NB4 (cell line): ENCODE results near the gene MUL1.

ENCODE experiments used
- DNase-seq: peaks from one replicate; pipeline ENCODE4 v3.0.0; 2010; ENCODE audit warnings: low read depth
- H3K4me3 ChIP-seq: one replicate; pipeline ENCODE4 v1.5.1; 2011; ENCODE audit warnings: mild to moderate bottlenecking, low read depth, low read length, moderate library complexity
- CTCF ChIP-seq: IDR thresholded peaks from one replicate; pipeline ENCODE4 v1.5.1; 2012; ENCODE audit warnings: low read depth, low read length
- MYC ChIP-seq: IDR thresholded peaks from 2 replicates; pipeline ENCODE4 v1.6.1; 2011; ENCODE audit warnings: low read depth, low read length
- POLR2A ChIP-seq: IDR thresholded peaks from 2 replicates; pipeline ENCODE4 v1.6.1; 2011; ENCODE audit warnings: mild to moderate bottlenecking; ENCODE audit not compliant: insufficient read length; ENCODE audit errors: extremely low read depth
- TF ChIP-seq, protein P1 (sequence below): IDR thresholded peaks from 2 replicates; pipeline ENCODE4 v1.6.1; 2011; ENCODE audit warnings: low read depth, low read length

The MUL1 gene

DNA sequence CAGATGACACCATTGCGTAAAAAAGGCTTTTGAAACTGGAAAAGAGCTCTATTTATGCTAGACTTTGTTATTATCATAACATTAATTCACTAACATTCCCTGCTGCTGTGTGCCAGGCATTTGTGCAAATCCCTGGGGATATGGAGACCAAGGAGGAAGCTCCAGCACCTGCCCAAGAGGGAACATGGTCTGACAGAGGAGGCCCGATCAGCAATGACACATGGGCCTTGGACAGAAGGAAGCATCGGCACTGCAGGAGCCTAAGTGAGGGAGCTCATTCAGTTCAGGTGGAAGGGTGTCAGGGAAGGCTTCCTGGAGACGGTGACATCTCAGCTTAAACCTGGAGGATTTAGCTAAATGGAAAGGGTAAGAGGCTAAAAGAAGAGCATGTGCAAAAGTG lies 35.8 kb downstream of the MUL1 start:
- no peak overlapping the region for H3K4me3 ChIP-seq
- DNase-seq, result no peak

GRCh38 chr1:20470194-20470593 lies 37.8 kb downstream of the MUL1 start:
- H3K4me3 ChIP-seq, result no peak overlapping the region
- DNase-seq, result no peak
- TF ChIP-seq MYC, result no peak
- TF ChIP-seq CTCF, result no peak
- TF ChIP-seq, protein P1, sequence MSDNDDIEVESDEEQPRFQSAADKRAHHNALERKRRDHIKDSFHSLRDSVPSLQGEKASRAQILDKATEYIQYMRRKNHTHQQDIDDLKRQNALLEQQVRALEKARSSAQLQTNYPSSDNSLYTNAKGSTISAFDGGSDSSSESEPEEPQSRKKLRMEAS, result no peak
- no peak for TF ChIP-seq POLR2A

More for the DNA sequence above, 35.8 kb downstream of the MUL1 start:
- TF ChIP-seq MYC (no peak), POLR2A (no peak), CTCF (no peak)
- TF ChIP-seq, protein P1, result no peak

- DNase-seq, result no peak
- no peak for TF ChIP-seq POLR2A
- TF ChIP-seq, protein P1, result no peak
- no peak for TF ChIP-seq CTCF
- H3K4me3 ChIP-seq, result no peak overlapping the region
Measured at GRCh38 chr1:20469406-20470076, 38.4 kb downstream of the MUL1 start.

GRCh38 chr1:20466273-20466672 lies 41.7 kb downstream of the MUL1 start:
- no peak for TF ChIP-seq POLR2A
- TF ChIP-seq, protein P1, result no peak
- no peak for TF ChIP-seq MYC
- TF ChIP-seq CTCF, result no peak
- H3K4me3 ChIP-seq, result no peak overlapping the region
- no peak for DNase-seq

DNA sequence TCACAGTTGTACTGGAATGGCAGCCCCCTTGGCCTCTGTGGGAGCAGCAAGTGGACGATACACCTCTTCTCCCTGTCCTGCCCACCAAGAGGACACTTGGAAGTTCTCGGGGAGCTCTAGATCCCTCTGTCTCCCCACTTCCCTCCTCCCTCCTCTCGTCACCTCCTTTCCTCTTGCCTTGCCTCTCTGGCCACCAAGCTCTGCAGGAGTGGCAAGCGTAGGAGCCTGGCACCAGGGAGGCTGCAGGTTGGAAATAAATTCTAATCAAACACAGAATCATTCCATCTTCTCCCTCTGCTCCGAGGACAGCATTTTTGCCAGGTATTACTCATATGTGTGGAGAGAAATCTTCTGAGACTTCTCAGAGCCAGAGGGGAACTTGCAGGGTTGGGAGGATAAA lies 42.8 kb downstream of the MUL1 start:
- no peak overlapping the region for H3K4me3 ChIP-seq
- TF ChIP-seq POLR2A, result no peak
- no peak for TF ChIP-seq MYC
- TF ChIP-seq, protein P1, result no peak
- no peak for TF ChIP-seq CTCF
- DNase-seq, result no peak

DNA sequence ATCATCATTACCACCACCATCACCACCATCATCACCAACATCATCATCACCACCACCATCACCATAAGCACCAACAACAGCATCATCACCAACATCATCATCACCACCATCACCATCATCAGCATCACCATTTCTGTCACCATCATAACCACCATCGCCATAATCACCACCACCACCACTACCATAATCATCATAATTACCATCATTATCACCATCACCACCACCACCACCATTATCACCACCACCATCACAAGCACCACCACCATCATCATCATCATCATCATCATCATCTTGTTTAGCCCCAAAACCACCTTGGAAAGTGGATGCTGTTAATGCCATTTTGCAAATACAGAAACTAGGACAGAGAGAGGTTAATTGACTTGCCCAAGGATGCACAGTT lies 44.4 kb downstream of the MUL1 start:
- DNase-seq, result no peak
- TF ChIP-seq CTCF, result no peak
- TF ChIP-seq MYC, result no peak
- TF ChIP-seq, protein P1, result no peak
- TF ChIP-seq POLR2A, result no peak
- no peak overlapping the region for H3K4me3 ChIP-seq
